Pancreas (tissue), 10 donors: Measurements from ENCODE around the gene PTPRCAP. TPM values are rescaled to one million over a fixed set of nuclear protein-coding genes. Genes with fewer than 3 reads are reported as not detected.
"Not testable (repeated sequence)": the region's sequence is repeated elsewhere in the genome, so short reads cannot be mapped to it uniquely, and the experiment has no call there.

Source experiments
- ATAC-seq, 4 donors: fragments of 200-7000 bp; cut with Tn5 transposase; one replicate each; pipeline versions ENCODE4 v1.8.0 to v1.9.1; 2020; ENCODE audit warnings: mild to moderate bottlenecking in 4 of 4, moderate library complexity in 4 of 4
- DNase-seq, 6 donors: peaks; one replicate each; pipeline ENCODE4 v3.0.0-alpha.2; 2020
- FAIRE-seq: peaks from 2 replicates; lab custom pipeline; 2012; peaks lifted over from hg19 to GRCh38; lab: Jason Lieb, UNC
- H3K27ac ChIP-seq, 4 donors: fragments of 200-600 bp; sonication (generic); 1 replicate in 3 of 4; 2 replicates in 1 of 4; pipeline versions ENCODE4 v1.5.0 to v1.8.0; 2020
- H3K27me3 ChIP-seq, 4 donors: fragments of 200-600 bp; one replicate each; pipeline ENCODE4 v1.8.0; 2021
- H3K36me3 ChIP-seq, 3 donors: fragments of 200-600 bp; sonication (generic) in 1 of 3; one replicate each; pipeline versions ENCODE4 v1.5.0 to v1.8.0; 2020 to 2021
- H3K4me1 ChIP-seq, 3 donors: fragments of 200-600 bp; one replicate each; pipeline ENCODE4 v1.8.0; 2021
- H3K4me3 ChIP-seq, 4 donors: fragments of 200-600 bp; sonication (generic) in 2 of 4; one replicate each; pipeline versions ENCODE4 v1.5.0 to v1.8.0; 2020 to 2021
- H3K9me3 ChIP-seq, 4 donors: fragments of 200-600 bp; one replicate each; pipeline ENCODE4 v1.8.0; 2021
- CTCF ChIP-seq, 4 donors: fragments of 200-600 bp; sonication (generic) in 3 of 4; IDR thresholded peaks; one replicate each; pipeline versions ENCODE4 v1.5.0 to v1.8.0; 2021; ENCODE audit warnings: antibody characterized with exemption in 4 of 4
- WGBS, 2 donors: extraction: QIAGEN DNeasy Blood & Tissue Kit; methylation state at CpG; one replicate each; pipeline ENCODE4 v1.1.7; 2013; 5-methylcytosine and 5-hydroxymethylcytosine counted together
- intact Hi-C, 3 donors: fragments of 100-400 bp; cut with DNase I; formaldehyde crosslinking; loops; one replicate each; pipeline versions ENCODE4 v1.11.1 to v1.14.2; 2022
- polyA plus RNA-seq, 2 donors: library from polyadenylated mRNA; stranded (reverse); fragments of 200-250 nt; gene quantifications; one replicate each; pipeline ENCODE4 v1.2.3, GENCODE V29; 2013
- total RNA-seq, 6 donors: library from RNA; stranded (reverse); fragmentation: NEBNext Ultra II Directional in 4 of 6; extraction: Animal tissue kit (Norgen Biotek cat#: 25700) in 4 of 6; gene quantifications; one replicate each; pipeline versions ENCODE4 v1.2.1 to v1.2.4, GENCODE V29; 2021 to 2023
- donor health status: healthy with polysubstance abuse.
- donor health status: DM: no; HTN: no; CAD: no; lungs with moderate emphysema.
- donor health status: DM: no; HTN: no; CAD: no.
- donor health status: control.
- donor health status: control.
- donor health status: Bipolar disorder and iron deficiency.
- donor health status: DM: yes; HTN: yes; CAD: no.
- donor health status: DM: no; HTN: no; CAD: no.
- donor health status: DM: no; HTN: no; CAD: no.
- donor health status: DM: yes; HTN: yes; CAD: no.

The PTPRCAP gene
- total and polyA plus RNA-seq, 8 donors: 0.63 to 13.1 (median 2.2) TPM

- peaks cover 4 to 10% (median 5%) of the 10 kb centered on the region in 3 donors for H3K4me1 ChIP-seq
- DNase-seq: peak in 1 of 6 donors; percentile 70
- no peaks in the 10 kb centered on the region for H3K27me3 ChIP-seq
- FAIRE-seq: no peak
- no peak for TF ChIP-seq CTCF (IDR thresholded peaks at IDR 0.05)
- H3K36me3 ChIP-seq: no peaks in the 10 kb centered on the region
- H3K27ac ChIP-seq: no peak overlapping the region
- intact Hi-C loops: no loop called here
- no peak overlapping the region for H3K4me3 ChIP-seq
- no peaks in the 10 kb centered on the region for H3K9me3 ChIP-seq
- ATAC-seq: no peak
- WGBS, 2 donors: 84 to 94% methylated on average over 6 of the region's 6 CpGs
These were observed 32.3 kb downstream of the PTPRCAP start for GRCh38 chr11:67405196-67405567.

GRCh38 chr11:67404515-67405195 lies 32.8 kb downstream of the PTPRCAP start:
- ATAC-seq: no peak
- no peak for TF ChIP-seq CTCF (IDR thresholded peaks at IDR 0.05)
- no peak for FAIRE-seq
- H3K27me3 ChIP-seq: no peaks in the 10 kb centered on the region
- no peak overlapping the region for H3K27ac ChIP-seq
- no peaks in the 10 kb centered on the region for H3K9me3 ChIP-seq
- H3K4me3 ChIP-seq: peak overlapping the region in 1 of 4 donors; percentile 30
- peaks cover 4 to 14% (median 7%) of the 10 kb centered on the region in 3 donors for H3K4me1 ChIP-seq
- intact Hi-C loops: no loop called here
- no peak for DNase-seq
- 60 to 74% methylated on average over 13 of the region's 13 CpGs for WGBS, 2 donors
- H3K36me3 ChIP-seq: no peaks in the 10 kb centered on the region

- FAIRE-seq, H3K27ac ChIP-seq, DNase-seq, H3K27me3 ChIP-seq, ATAC-seq, intact Hi-C loops, H3K4me3 ChIP-seq, H3K9me3 ChIP-seq: not testable (repeated sequence)
- 95 to 96% methylated on average over 9 of the region's 9 CpGs for WGBS, 2 donors
- H3K36me3 ChIP-seq: peaks cover 2 to 14% (median 2%) of the 10 kb centered on the region in 3 donors
- H3K4me1 ChIP-seq: peaks cover 4 to 14% (median 7%) of the 10 kb centered on the region in 3 donors
These were observed 34.4 kb downstream of the PTPRCAP start for GRCh38 chr11:67403085-67403484.

- peak in 1 of 6 donors; percentile 46 for DNase-seq
- ATAC-seq, intact Hi-C loops, FAIRE-seq, H3K9me3 ChIP-seq, H3K27me3 ChIP-seq: not testable (repeated sequence)
- Histone ChIP-seq H3K4me1 (peaks cover 4 to 14% (median 7%) of the 10 kb centered on the region in 3 donors), H3K4me3 (peak overlapping the region in 2 of 4 donors; percentile 21 to 97), H3K36me3 (peaks cover 3 to 21% (median 4%) of the 10 kb centered on the region in 3 donors), H3K27ac (peak overlapping the region; percentile 6 to 88 (median 68))
- WGBS, 2 donors: 53 to 54% methylated on average over 19 of the region's 19 CpGs
These were observed 35.2 kb downstream of the PTPRCAP start for GRCh38 chr11:67402192-67402839.

GRCh38 chr11:67401495-67402191 lies 35.8 kb downstream of the PTPRCAP start, which contains the start of gene PPP1CA:
PPP1CA (minus strand) TSS chr11:67401858; CDS start chr11:67401782, 76 bp downstream.
- FAIRE-seq (no peak), ATAC-seq (peak; percentile 88 to 92 (median 91)), DNase-seq (peak; percentile 88 to 97 (median 94))
- intact Hi-C loops: no loop called here
- Histone ChIP-seq H3K36me3 (peaks cover 3 to 23% (median 4%) of the 10 kb centered on the region in 3 donors), H3K4me3 (peak within 1 kb of the TSS; percentile 83 to 98 (median 96)), H3K27ac (peak within 1 kb of the TSS; percentile 56 to 89 (median 81)), H3K9me3 (no peaks in the 10 kb centered on the region), H3K4me1 (peaks cover 4 to 14% (median 7%) of the 10 kb centered on the region in 3 donors), H3K27me3 (no peaks in the 10 kb centered on the region)
- WGBS, 2 donors: 0 to 1% methylated on average over 41 to 73 of the region's 73 CpGs
- TF ChIP-seq CTCF (IDR thresholded peaks at IDR 0.05): peak in 3 of 4 donors; percentile 17 to 64 (median 49)
